Muscle layer of duodenum (tissue), 2 donors: Measurements from ENCODE around the gene ZNF226.
"Not testable (repeated sequence)": the region's sequence is repeated elsewhere in the genome, so short reads cannot be mapped to it uniquely, and the experiment has no call there.

Experiments
- H3K27ac ChIP-seq: one replicate; pipeline ENCODE4 v1.7.0; 2013; ENCODE audit warnings: mild to moderate bottlenecking, low read length
- H3K27me3 ChIP-seq: one replicate; pipeline ENCODE4 v1.7.0; 2013; ENCODE audit warnings: low read depth, mild to moderate bottlenecking, control low read depth, low read length
- H3K36me3 ChIP-seq, 2 donors: one replicate each; pipeline ENCODE4 v1.7.0; 2013; ENCODE audit warnings: low read length in 2 of 2, control low read depth in 1 of 2, mild to moderate bottlenecking in 1 of 2; ENCODE audit not compliant: insufficient read depth in 2 of 2, control insufficient read depth in 1 of 2
- H3K4me1 ChIP-seq, 2 donors: one replicate each; pipeline ENCODE4 v1.7.0; 2013; ENCODE audit warnings: low read length in 2 of 2, mild to moderate bottlenecking in 2 of 2, control low read depth in 1 of 2, moderate library complexity in 1 of 2; ENCODE audit not compliant: insufficient read depth in 2 of 2, control insufficient read depth in 1 of 2
- H3K4me3 ChIP-seq, 2 donors: one replicate each; pipeline ENCODE4 v1.7.0; 2013; ENCODE audit warnings: low read length in 2 of 2, low read depth in 1 of 2, mild to moderate bottlenecking in 1 of 2
- H3K9me3 ChIP-seq, 2 donors: one replicate each; pipeline ENCODE4 v1.7.0; 2013; ENCODE audit warnings: low read length in 2 of 2, control low read depth in 1 of 2, mild to moderate bottlenecking in 1 of 2; ENCODE audit not compliant: control insufficient read depth in 1 of 2
- donor health status: healthy.

The ZNF226 gene

DNA sequence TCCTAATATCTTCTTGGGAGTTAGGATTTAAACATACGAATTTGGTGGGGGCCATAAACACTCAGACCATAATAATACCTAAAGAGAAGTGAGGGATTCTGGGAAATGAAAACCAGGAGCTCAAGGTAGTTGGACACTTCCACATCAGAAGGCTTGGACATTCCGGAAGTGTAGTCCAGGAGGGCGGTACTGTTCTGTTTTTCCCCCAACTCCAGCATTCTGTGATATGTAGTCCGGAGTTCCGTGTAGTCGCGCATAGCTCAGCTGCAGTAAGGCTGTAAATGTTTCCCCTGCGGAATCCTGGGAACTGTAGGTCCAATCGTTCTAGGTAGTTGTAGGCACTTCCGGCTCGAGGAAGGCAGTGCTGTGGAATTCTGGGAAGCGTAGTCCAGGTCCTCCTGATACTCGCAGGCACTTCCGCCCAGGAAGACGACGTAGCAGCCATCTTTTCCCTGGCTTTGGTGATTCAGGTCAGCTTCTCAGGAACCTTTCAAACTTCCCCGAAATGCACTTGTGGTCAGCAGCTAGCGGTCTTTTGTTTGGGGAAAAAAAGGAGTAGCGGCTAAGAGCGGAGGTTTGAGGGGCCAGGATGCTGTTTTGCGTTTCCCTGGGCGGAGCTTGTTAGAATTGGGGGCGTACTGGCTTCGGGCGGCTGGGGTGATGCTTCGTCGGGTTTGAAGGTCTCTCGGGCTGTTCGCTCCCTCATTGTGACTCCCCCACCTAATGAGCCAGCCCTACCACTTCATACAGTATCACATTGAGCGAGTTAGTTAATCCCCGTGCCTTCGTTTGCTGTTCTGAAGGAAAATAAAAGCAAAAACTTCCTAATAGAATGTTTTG is at the start of gene ZNF226:
ZNF226 (plus strand) TSS at position 428 of the 840 bp plus-strand sequence. CDS start 4,981 bp downstream, outside the sequence.
- H3K9me3 ChIP-seq, result peaks cover 24 to 27% of the 10 kb centered on the region in 2 donors
- peaks cover 0 to 11% of the 10 kb centered on the region in 2 donors for H3K4me1 ChIP-seq
- peak within 1 kb of the TSS; percentile 79 to 97 for H3K4me3 ChIP-seq
- peaks cover 15 to 34% of the 10 kb centered on the region in 2 donors for H3K36me3 ChIP-seq
- no peaks in the 10 kb centered on the region for H3K27me3 ChIP-seq
- H3K27ac ChIP-seq, result peak within 1 kb of the TSS; percentile 97

DNA sequence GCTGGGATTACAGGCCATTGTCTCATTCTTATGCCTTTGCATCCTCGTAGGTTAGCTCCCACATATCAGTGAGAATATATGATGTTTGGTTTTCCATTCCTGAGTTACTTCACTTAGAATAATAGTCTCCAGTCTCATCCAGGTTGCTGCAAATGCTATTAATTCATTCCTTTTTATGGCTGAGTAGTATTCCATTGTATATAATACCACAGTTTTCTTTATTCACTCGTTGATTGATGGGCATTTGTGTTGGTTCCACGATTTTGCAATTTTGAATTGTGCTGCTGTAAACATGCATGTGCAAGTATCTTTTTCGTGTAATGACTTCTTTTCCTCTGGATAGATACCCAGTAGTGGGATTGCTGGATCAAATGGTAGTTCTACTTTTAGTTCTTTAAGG is 43.7 kb upstream of the ZNF226 start:
- not testable (repeated sequence) for H3K4me3 ChIP-seq, H3K4me1 ChIP-seq, H3K27me3 ChIP-seq, H3K27ac ChIP-seq
- H3K9me3 ChIP-seq, result peaks cover 0 to 31% of the 10 kb centered on the region in 2 donors
- peaks cover 25 to 89% of the 10 kb centered on the region in 2 donors for H3K36me3 ChIP-seq

DNA sequence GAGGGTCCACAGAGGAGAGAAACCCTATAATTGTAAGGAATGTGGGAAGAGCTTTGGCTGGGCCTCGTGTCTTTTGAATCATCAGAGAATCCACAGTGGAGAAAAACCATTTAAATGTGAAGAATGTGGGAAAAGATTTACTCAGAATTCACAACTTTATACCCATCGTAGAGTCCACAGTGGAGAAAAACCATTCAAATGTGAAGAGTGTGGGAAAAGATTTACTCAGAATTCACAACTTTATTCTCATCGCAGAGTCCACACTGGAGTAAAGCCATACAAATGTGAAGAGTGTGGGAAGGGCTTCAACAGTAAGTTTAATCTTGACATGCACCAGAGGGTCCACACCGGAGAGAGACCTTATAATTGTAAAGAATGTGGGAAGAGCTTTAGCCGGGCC is 32.9 kb upstream of the ZNF226 start:
- Histone ChIP-seq H3K27ac (no peak overlapping the region), H3K27me3 (no peaks in the 10 kb centered on the region), H3K4me1 (no peaks in the 10 kb centered on the region), H3K9me3 (peaks cover 34 to 47% of the 10 kb centered on the region in 2 donors), H3K4me3 (peak overlapping the region in 1 of 2 donors; percentile 39), H3K36me3 (peaks cover 29 to 58% of the 10 kb centered on the region in 2 donors)

DNA sequence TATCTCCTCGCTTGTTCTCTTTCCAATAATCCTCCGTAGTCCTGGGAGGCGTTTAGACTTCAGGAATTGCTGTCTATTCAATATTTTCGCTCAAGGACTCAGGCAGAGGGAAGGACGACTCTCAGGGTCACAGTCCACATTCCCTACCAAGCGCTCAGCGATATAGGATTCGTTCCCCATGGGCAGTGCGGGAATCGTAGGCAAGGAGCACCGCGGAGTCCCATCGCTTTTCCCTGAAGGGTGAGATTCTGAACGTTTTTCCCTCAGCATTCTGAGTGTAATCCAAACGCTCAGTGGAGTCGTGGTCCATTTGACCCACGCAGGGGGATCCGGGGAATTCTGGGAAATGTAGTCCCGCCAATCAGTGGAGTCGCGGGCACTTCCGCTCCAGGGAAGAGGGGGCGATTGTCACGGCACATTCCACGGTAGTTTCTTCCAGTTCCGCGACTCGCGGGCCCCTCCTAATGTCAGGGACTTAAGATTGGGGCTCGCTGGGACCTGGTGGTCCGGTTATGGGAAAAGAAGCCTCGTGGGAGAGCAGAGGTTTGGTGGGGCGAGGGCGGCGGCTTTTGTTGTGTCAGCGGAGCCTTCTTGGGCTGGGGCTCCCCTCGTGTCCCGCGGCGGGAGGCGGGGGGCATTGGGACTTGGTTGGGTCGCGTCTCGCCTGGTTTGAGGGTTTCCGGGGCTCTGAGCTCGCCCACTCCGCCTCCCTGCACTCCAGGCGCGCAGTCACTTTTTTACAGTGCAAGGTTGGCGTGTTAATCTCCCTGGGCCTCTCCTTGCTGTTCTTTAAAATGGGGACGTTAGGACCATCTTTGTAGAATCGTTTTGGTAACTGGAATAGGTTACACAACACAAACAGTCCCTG is 23.5 kb upstream of the ZNF226 start, which contains the start of gene ZNF234:
ZNF234 (plus strand) TSS at position 364 of the 868 bp plus-strand sequence. CDS start 3,079 bp downstream, outside the sequence.
- H3K9me3 ChIP-seq, result no peaks in the 10 kb centered on the region
- H3K4me1 ChIP-seq, result peaks cover 0 to 12% of the 10 kb centered on the region in 2 donors
- H3K4me3 ChIP-seq, result peak within 1 kb of the TSS; percentile 85 to 91
- no peaks in the 10 kb centered on the region for H3K27me3 ChIP-seq
- H3K27ac ChIP-seq, result peak within 1 kb of the TSS; percentile 80
- H3K36me3 ChIP-seq, result peaks cover 10 to 26% of the 10 kb centered on the region in 2 donors

DNA sequence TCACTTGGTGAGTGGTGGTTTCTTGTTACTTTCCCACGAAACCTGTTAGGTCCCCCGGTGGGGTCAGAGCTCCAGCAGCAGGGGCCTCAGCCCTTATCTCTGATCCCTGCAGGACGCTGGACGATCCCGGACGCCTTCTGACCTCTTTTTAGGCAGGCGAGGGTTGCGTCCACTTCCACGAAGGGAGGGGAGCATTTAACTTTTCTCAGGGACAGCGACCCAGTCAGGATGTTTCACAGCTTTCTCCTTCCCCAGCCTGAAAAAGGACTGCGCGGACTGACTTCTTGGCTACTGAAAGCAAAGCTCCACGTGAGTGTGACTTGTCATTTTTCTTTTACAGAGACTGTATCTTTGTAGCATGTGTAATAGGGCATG is 22.9 kb upstream of the ZNF226 start:
- peaks cover 11 to 27% of the 10 kb centered on the region in 2 donors for H3K36me3 ChIP-seq
- no peaks in the 10 kb centered on the region for H3K9me3 ChIP-seq
- peak overlapping the region; percentile 85 to 91 for H3K4me3 ChIP-seq
- peaks cover 0 to 12% of the 10 kb centered on the region in 2 donors for H3K4me1 ChIP-seq
- no peaks in the 10 kb centered on the region for H3K27me3 ChIP-seq
- no peak overlapping the region for H3K27ac ChIP-seq

DNA sequence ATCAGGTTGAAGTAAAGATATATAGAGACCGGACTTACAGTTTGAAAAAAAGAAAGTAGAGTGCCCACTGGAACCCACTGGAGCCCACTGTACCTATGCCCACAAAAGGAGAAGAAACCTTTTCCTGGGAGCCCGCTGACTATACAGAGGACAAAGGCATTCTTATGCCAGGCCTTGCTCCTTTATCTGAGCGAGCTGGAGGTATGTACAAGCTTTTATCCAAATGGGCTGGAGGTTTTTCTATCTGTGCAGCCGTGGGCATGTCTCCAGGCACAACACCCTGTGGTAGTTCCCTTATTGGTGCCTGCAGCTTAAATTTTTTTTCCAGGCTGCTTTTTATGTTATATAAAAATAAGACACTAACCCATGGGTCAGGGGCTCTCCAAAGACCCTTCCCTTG is 15.1 kb upstream of the ZNF226 start:
- peaks cover 27 to 40% of the 10 kb centered on the region in 2 donors for H3K9me3 ChIP-seq
- no peak overlapping the region for H3K4me3 ChIP-seq
- H3K36me3 ChIP-seq, result peaks cover 57 to 91% of the 10 kb centered on the region in 2 donors
- no peaks in the 10 kb centered on the region for H3K27me3 ChIP-seq
- no peak overlapping the region for H3K27ac ChIP-seq
- H3K4me1 ChIP-seq, result no peaks in the 10 kb centered on the region

DNA sequence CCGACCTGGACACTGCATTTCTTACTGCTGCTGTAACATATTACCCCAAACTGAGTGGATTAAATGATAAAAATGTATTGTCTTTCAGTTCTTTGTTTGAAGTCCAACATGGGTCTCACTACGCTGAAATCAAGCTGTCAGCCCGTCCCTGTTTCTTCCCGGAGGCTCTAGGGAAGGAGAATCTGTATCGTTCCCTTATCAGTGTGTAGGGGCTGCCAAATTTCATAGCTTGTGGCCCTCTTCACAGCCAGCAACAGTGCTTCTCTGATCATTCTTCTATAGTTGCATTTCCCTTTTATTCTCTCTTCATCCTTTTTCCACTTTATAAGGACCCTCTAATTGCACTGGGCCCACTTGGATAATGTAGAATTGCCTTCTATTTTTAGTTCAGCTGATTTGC is 13.4 kb upstream of the ZNF226 start:
- peaks cover 53 to 87% of the 10 kb centered on the region in 2 donors for H3K36me3 ChIP-seq
- H3K4me1 ChIP-seq, result no peaks in the 10 kb centered on the region
- H3K27ac ChIP-seq, result no peak overlapping the region
- H3K4me3 ChIP-seq, result peak overlapping the region in 1 of 2 donors; percentile 49
- H3K9me3 ChIP-seq, result peaks cover 34 to 52% of the 10 kb centered on the region in 2 donors
- H3K27me3 ChIP-seq, result no peaks in the 10 kb centered on the region

DNA sequence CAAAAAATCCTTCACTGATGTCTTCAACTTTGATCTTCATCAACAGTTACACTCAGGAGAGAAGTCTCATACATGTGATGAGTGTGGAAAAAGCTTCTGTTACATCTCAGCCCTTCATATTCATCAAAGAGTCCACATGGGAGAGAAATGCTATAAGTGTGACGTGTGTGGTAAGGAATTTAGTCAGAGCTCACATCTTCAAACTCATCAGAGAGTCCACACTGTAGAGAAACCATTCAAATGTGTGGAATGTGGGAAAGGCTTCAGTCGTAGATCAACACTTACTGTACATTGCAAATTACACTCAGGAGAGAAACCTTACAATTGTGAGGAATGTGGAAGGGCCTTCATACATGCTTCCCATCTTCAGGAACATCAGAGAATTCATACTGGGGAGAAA is 8.4 kb upstream of the ZNF226 start:
- Histone ChIP-seq H3K36me3 (peaks cover 42 to 65% of the 10 kb centered on the region in 2 donors), H3K4me3 (peak overlapping the region; percentile 52 to 59), H3K9me3 (peaks cover 46 to 72% of the 10 kb centered on the region in 2 donors)

DNA sequence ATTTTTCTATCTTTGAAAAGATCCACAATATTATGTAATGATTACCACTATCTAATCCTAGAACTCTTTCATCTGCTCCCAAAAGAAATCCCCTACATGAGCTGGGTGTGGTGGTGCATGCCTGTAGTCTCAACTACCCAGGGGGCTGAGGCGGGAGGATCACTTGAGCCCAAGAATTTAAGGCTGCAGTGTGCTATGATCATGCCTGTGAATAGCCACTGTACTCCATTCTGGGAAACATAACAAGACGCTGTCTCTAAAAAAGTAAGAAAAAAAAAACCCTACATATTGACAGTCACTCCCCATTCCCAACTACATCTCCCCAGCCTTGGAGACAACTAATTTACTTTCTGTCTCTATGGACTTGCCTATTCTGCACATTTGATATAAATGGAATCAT is 1.1 kb upstream of the ZNF226 start:
- H3K9me3 ChIP-seq, result peaks cover 15 to 29% of the 10 kb centered on the region in 2 donors
- H3K27ac ChIP-seq, result no peak overlapping the region
- H3K36me3 ChIP-seq, result peaks cover 8 to 23% of the 10 kb centered on the region in 2 donors
- H3K4me1 ChIP-seq, result peaks cover 0 to 11% of the 10 kb centered on the region in 2 donors
- H3K27me3 ChIP-seq, result no peaks in the 10 kb centered on the region
- H3K4me3 ChIP-seq, result peak overlapping the region in 1 of 2 donors; percentile 41

More for the DNA sequence above, 8.4 kb upstream of the ZNF226 start:
- Histone ChIP-seq H3K4me1 (no peaks in the 10 kb centered on the region), H3K27ac (no peak overlapping the region), H3K27me3 (no peaks in the 10 kb centered on the region)

DNA sequence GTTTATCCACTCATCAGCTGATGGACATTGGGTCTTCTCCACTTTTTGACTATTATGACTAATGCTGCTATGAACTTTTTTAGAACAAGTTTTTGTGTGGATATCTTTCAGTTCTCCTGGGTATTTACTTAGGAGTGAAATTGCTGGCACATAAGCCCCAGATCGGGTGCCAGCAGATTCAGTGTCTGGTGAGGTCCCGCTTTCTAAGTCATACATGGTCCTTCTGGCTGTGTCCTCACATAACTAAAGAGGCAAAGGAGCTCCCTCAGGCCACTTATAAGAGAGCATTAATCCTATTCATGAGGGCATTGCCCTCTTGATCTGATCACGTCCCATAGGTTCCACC is 600 bp upstream of the ZNF226 start:
- peak overlapping the region; percentile 79 to 97 for H3K4me3 ChIP-seq
- H3K36me3 ChIP-seq, result peaks cover 9 to 29% of the 10 kb centered on the region in 2 donors
- peaks cover 0 to 11% of the 10 kb centered on the region in 2 donors for H3K4me1 ChIP-seq
- no peaks in the 10 kb centered on the region for H3K27me3 ChIP-seq
- H3K9me3 ChIP-seq, result peaks cover 18 to 24% of the 10 kb centered on the region in 2 donors
- H3K27ac ChIP-seq, result peak overlapping the region; percentile 97

DNA sequence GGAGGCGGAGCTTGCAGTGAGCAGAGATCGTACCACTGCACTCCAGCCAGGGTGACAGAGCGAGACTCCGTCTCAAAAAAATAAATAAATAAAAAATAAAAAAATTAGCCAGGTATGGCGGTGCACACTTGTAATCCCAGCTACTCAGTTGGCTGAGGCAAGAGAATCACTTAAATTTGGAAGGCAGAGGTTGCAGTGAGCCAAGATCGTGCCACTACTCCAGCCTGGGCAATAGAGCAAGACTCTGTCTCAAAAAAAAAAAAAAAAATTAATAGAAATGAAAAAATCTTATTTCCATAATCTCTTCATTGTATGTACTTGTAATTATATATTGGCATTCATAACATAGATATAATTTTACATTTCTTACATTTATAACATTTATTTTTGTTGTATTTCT is 5.8 kb downstream of the ZNF226 start:
- H3K27me3 ChIP-seq, H3K4me1 ChIP-seq, H3K4me3 ChIP-seq, H3K27ac ChIP-seq: not testable (repeated sequence)
- peaks cover 65 to 88% of the 10 kb centered on the region in 2 donors for H3K36me3 ChIP-seq
- peaks cover 54 to 64% of the 10 kb centered on the region in 2 donors for H3K9me3 ChIP-seq
